ENCODE results near the gene SH2D3C. TPM values are rescaled to one million over a fixed set of nuclear protein-coding genes. Genes with fewer than 3 reads are reported as not detected.

SH2D3C gene
- total and polyA plus RNA-seq, 2 of the 8 experiments (the other 6 are each of a cell fraction or from before 2014, with no cell fraction given) = 6.4 to 8.1 TPM

DNA sequence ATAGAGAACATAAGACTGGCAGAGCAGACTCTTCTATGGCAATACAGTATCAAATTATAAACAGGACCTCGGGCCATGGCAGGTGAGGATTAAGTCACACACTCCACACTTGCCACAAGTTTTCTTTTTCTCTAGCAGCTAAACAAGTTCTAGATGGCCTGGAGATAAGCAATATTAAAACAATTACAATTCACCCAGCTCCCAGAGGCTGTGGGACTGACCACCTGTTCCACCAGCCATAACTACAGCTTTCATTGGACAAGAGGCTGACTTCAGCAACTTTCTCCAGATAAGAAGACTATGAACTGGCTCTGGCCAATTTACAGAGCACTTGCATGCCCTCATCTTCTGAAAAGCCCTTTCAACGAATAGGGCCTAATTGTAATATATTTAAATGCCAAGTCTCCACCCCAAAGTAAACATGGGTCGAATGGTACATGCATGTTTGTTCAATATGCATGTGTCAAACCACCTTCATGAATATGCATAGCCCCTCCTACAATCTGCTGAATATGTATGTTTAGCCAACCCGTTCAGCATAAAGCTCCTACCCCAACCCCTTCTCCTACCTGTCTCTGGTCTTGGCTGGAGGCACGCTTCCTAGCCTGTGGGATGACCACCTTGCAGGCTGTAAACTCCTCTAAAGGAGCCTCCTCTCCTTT, 77.7 kb downstream of the SH2D3C start:
- no peak overlapping the region for H3K4me2 ChIP-seq (ENCODE audit: insufficient read depth in 1 of 2, low read depth in 2 of 2, low read length in 2 of 2)
- no peak overlapping the region for H2BK5ac ChIP-seq (ENCODE audit: low read depth, low read length)
- no peak overlapping the region for H2BK20ac ChIP-seq (ENCODE audit: low read length)
- no peak overlapping the region for H2BK12ac ChIP-seq (ENCODE audit: low read depth, low read length)
- 0 out of 2 replicates have a peak, but pooled peaks cover 1% of the 10 kb centered on the region for H3K23me2 ChIP-seq (ENCODE audit: low read depth, low read length)
- H2BK120ac ChIP-seq (replicated peaks; ENCODE audit: low read depth, low read length) = no peak overlapping the region
- no peak overlapping the region for H3K4ac ChIP-seq (replicated peaks; ENCODE audit: insufficient read length, low read depth, low read length)
- H3K36me3 ChIP-seq (ENCODE audit: control insufficient read depth in 2 of 4, insufficient read depth in 4 of 4, low read length in 3 of 4) = no peaks in the 10 kb centered on the region
- no peak overlapping the region for H2BK15ac ChIP-seq (ENCODE audit: low read length)
- no peaks in the 10 kb centered on the region for H3K79me1 ChIP-seq (ENCODE audit: low read depth, low read length)
- H3K18ac ChIP-seq (ENCODE audit: extremely low read depth, low read length) = no peak overlapping the region
- POLR2A ChIA-PET (ENCODE audit: partially characterized antibody) = interaction anchor here (0.8 to 2.0 kb wide), 3 partner anchors 11 to 221 kb away, joined by 3 to 9 read pairs (median 3); partner anchors contain the start of genes PTRH1 and TTC16
- WGBS, 2 experiments (ENCODE audit: extremely low coverage in 1 of 2, insufficient coverage in 1 of 2, insufficient read length in 1 of 2, insufficient replicate concordance in 2 of 2, low coverage in 1 of 2, low lambda C conversion rate in 2 of 2, missing lambda C conversion rate in 1 of 2) = 83% methylated on average over 5 of the region's 5 CpGs; no CpG with 5 or more reads in 1 of the 2 experiments
- no peak overlapping the region for H3K56ac ChIP-seq (replicated peaks; ENCODE audit: insufficient read length, low read depth, low read length)
- no peak overlapping the region for H3K14ac ChIP-seq (ENCODE audit: insufficient read length)
- H3K4me3 ChIP-seq (ENCODE audit: extremely low read depth in 1 of 4, insufficient read depth in 2 of 4, low read depth in 3 of 4, low read length in 4 of 4) = no peak overlapping the region
- H2AK5ac ChIP-seq (ENCODE audit: low read depth, low read length) = no peak overlapping the region
- H4K91ac ChIP-seq (replicated peaks; ENCODE audit: insufficient read length, low read length) = no peak overlapping the region
- no peaks in the 10 kb centered on the region for H3K79me2 ChIP-seq (ENCODE audit: control insufficient read depth in 1 of 2, insufficient read depth in 2 of 2, low read length in 2 of 2)
- H3K23ac ChIP-seq (ENCODE audit: insufficient read length) = no peak overlapping the region
- no peak overlapping the region; a peak in 2 of 7 replicates for H3K9ac ChIP-seq (replicated peaks in 1 of 4; ENCODE audit: extremely low read depth in 1 of 4, low read depth in 3 of 4, low read length in 3 of 4)
- peaks cover 0 to 3% (median 1%) of the 10 kb centered on the region in 4 experiments; a peak in 4 of 7 replicates for H3K4me1 ChIP-seq (replicated peaks in 1 of 4; ENCODE audit: control insufficient read depth in 3 of 4, insufficient read depth in 4 of 4, low read length in 3 of 4)
- no peaks in the 10 kb centered on the region for H3K9me3 ChIP-seq (ENCODE audit: insufficient read depth in 2 of 2, low read depth in 1 of 2, low read length in 1 of 2)
- no peak for DNase-seq (ENCODE audit: low read depth in 1 of 2, low spot score in 2 of 2)
- no peak overlapping the region for H4K8ac ChIP-seq (ENCODE audit: extremely low read depth, insufficient read depth, low read length)
- no peak for TF ChIP-seq SP1 (IDR thresholded peaks at IDR 0.05; ENCODE audit: low read depth, low read length)
- TF ChIP-seq POU5F1 (IDR thresholded peaks at IDR 0.05; ENCODE audit: low read depth, low read length) = peak; percentile 62; the same call in 1 of the 2 replicates
- CTCF ChIA-PET (ENCODE audit: partially characterized antibody) = interaction anchor here (0.9 to 1.5 kb wide), 5 partner anchors 10 to 209 kb away, joined by 3 to 5 read pairs (median 4); partner anchors contain the start of gene TOR2A
- no peaks in the 10 kb centered on the region for H4K20me1 ChIP-seq (replicated peaks in 1 of 2; ENCODE audit: control insufficient read depth in 1 of 2, insufficient read depth in 2 of 2, low read length in 2 of 2)
- FAIRE-seq = no peak
- no peak overlapping the region for H4K5ac ChIP-seq (ENCODE audit: insufficient read length, low read depth, low read length)
- H3K27me3 ChIP-seq (replicated peaks in 1 of 4; ENCODE audit: control insufficient read depth in 3 of 4, extremely low read depth in 1 of 4, insufficient read depth in 3 of 4, low read length in 3 of 4) = no peaks in the 10 kb centered on the region; a peak in 2 of 7 replicates
- no peak overlapping the region for H2AFZ ChIP-seq (ENCODE audit: low read length)
- H3K27ac ChIP-seq (ENCODE audit: low read depth, low read length) = no peak overlapping the region
